ENCODE results near the gene SLC38A1.

Gene SLC38A1

GRCh38 chr12:46144433-46144832, 124.4 kb downstream of the SLC38A1 start:
- Histone ChIP-seq H2AFZ (no peak overlapping the region), H3K27ac (no peak overlapping the region), H3K9me3 (ENCODE audit: control insufficient read depth, low read length) (no peaks in the 10 kb centered on the region), H3K4me2 (ENCODE audit: low read length) (no peak overlapping the region), H3K4me1 (no peaks in the 10 kb centered on the region), H3K36me3 (ENCODE audit: control insufficient read depth, insufficient read depth, low read length) (no peaks in the 10 kb centered on the region), H3K79me2 (no peaks in the 10 kb centered on the region), H3K9ac (no peak overlapping the region), H3K4me3 (ENCODE audit: low read depth, low read length) (no peak overlapping the region), H3K27me3 (ENCODE audit: control insufficient read depth, insufficient read depth, low read length) (no peaks in the 10 kb centered on the region)
- TF ChIP-seq CTCF (IDR thresholded peaks at IDR 0.05) = no peak

- TF ChIP-seq CTCF (IDR thresholded peaks at IDR 0.05) = no peak
- H3K9me3 ChIP-seq (ENCODE audit: control insufficient read depth, low read length) = no peaks in the 10 kb centered on the region
- no peak overlapping the region for H3K27ac ChIP-seq
- H2AFZ ChIP-seq = peak overlapping the region; percentile 31
- H3K9ac ChIP-seq = no peak overlapping the region
- peaks cover 6% of the 10 kb centered on the region for H3K4me1 ChIP-seq
- no peaks in the 10 kb centered on the region for H3K36me3 ChIP-seq (ENCODE audit: control insufficient read depth, insufficient read depth, low read length)
- H3K79me2 ChIP-seq = no peaks in the 10 kb centered on the region
- no peak overlapping the region for H3K4me2 ChIP-seq (ENCODE audit: low read length)
- H3K4me3 ChIP-seq (ENCODE audit: low read depth, low read length) = no peak overlapping the region
- no peaks in the 10 kb centered on the region for H3K27me3 ChIP-seq (ENCODE audit: control insufficient read depth, insufficient read depth, low read length)
Measured at GRCh38 chr12:46136249-46136648, 132.6 kb downstream of the SLC38A1 start.

- Histone ChIP-seq H3K79me2 (no peaks in the 10 kb centered on the region), H3K4me3 (ENCODE audit: low read depth, low read length) (no peak overlapping the region), H3K4me2 (ENCODE audit: low read length) (no peak overlapping the region), H3K36me3 (ENCODE audit: control insufficient read depth, insufficient read depth, low read length) (no peaks in the 10 kb centered on the region), H3K27me3 (ENCODE audit: control insufficient read depth, insufficient read depth, low read length) (no peaks in the 10 kb centered on the region), H3K9ac (no peak overlapping the region), H3K27ac (no peak overlapping the region), H2AFZ (no peak overlapping the region), H3K9me3 (ENCODE audit: control insufficient read depth, low read length) (no peaks in the 10 kb centered on the region), H3K4me1 (peaks cover 6% of the 10 kb centered on the region)
- no peak for TF ChIP-seq CTCF (IDR thresholded peaks at IDR 0.05)
Measured at GRCh38 chr12:46135750-46136149, 133.1 kb downstream of the SLC38A1 start.

GRCh38 chr12:46134852-46135251, 134.0 kb downstream of the SLC38A1 start:
- no peak overlapping the region for H3K4me2 ChIP-seq (ENCODE audit: low read length)
- H3K9me3 ChIP-seq (ENCODE audit: control insufficient read depth, low read length) = no peaks in the 10 kb centered on the region
- no peaks in the 10 kb centered on the region for H3K79me2 ChIP-seq
- peak overlapping the region; percentile 56 for H2AFZ ChIP-seq
- H3K4me3 ChIP-seq (ENCODE audit: low read depth, low read length) = no peak overlapping the region
- no peak overlapping the region for H3K27ac ChIP-seq
- H3K4me1 ChIP-seq = peaks cover 6% of the 10 kb centered on the region
- H3K27me3 ChIP-seq (ENCODE audit: control insufficient read depth, insufficient read depth, low read length) = no peaks in the 10 kb centered on the region
- H3K36me3 ChIP-seq (ENCODE audit: control insufficient read depth, insufficient read depth, low read length) = no peaks in the 10 kb centered on the region
- TF ChIP-seq CTCF (IDR thresholded peaks at IDR 0.05) = no peak
- no peak overlapping the region for H3K9ac ChIP-seq

- no peaks in the 10 kb centered on the region for H3K79me2 ChIP-seq
- H2AFZ ChIP-seq = peak overlapping the region; percentile 56
- no peak overlapping the region for H3K4me3 ChIP-seq (ENCODE audit: low read depth, low read length)
- TF ChIP-seq CTCF (IDR thresholded peaks at IDR 0.05) = no peak
- no peak overlapping the region for H3K4me2 ChIP-seq (ENCODE audit: low read length)
- no peak overlapping the region for H3K9ac ChIP-seq
- no peaks in the 10 kb centered on the region for H3K36me3 ChIP-seq (ENCODE audit: control insufficient read depth, insufficient read depth, low read length)
- H3K27ac ChIP-seq = no peak overlapping the region
- H3K9me3 ChIP-seq (ENCODE audit: control insufficient read depth, low read length) = no peaks in the 10 kb centered on the region
- H3K27me3 ChIP-seq (ENCODE audit: control insufficient read depth, insufficient read depth, low read length) = no peaks in the 10 kb centered on the region
- peaks cover 6% of the 10 kb centered on the region for H3K4me1 ChIP-seq
Measured at GRCh38 chr12:46134205-46134811, 134.5 kb downstream of the SLC38A1 start.

All from parathyroid adenoma (tissue), 2 donors.